HepG2 (cell line): Measurements from ENCODE around the gene MOAP1. TPM values are rescaled to one million over a fixed set of nuclear protein-coding genes. Genes with fewer than 3 reads are reported as not detected.

Experiments
- ASH2L ChIP-seq: fragments of 300-600, 200-600 bp; sonication (generic); IDR thresholded peaks from 2 replicates; pipeline ENCODE4 v1.7.0; 2017; ENCODE audit warnings: low read depth, mild to moderate bottlenecking, moderate library complexity, mixed read lengths, low read length; ENCODE audit not compliant: insufficient read length
- GATAD1 ChIP-seq: IDR thresholded peaks from 2 replicates; pipeline ENCODE4 v1.6.1; 2016; ENCODE audit warnings: missing genetic modification reagents, missing compliant biosample characterization
- JARID2 ChIP-seq: sonication (generic); formaldehyde crosslinking; IDR thresholded peaks from 2 replicates; pipeline ENCODE4 v1.8.1; 2023; ENCODE audit warnings: missing genetic modification reagents, inconsistent platforms; ENCODE audit not compliant: insufficient replicate concordance
- KDM5B ChIP-seq: sonication (generic); formaldehyde crosslinking; IDR thresholded peaks from 2 replicates; pipeline ENCODE4 v1.4.0; 2020; ENCODE audit warnings: missing genetic modification reagents, mild to moderate bottlenecking, borderline replicate concordance
- NR2F2 ChIP-seq: IDR thresholded peaks from 2 replicates; pipeline ENCODE4 v1.6.1; 2012; ENCODE audit warnings: low read depth, inconsistent platforms, borderline replicate concordance
- ZFP82 ChIP-seq: sonication (generic); formaldehyde crosslinking; IDR thresholded peaks from 2 replicates; pipeline ENCODE4 v1.5.1; 2020; ENCODE audit warnings: mild to moderate bottlenecking, missing genetic modification reagents, borderline replicate concordance
- ZNF124 ChIP-seq: sonication (generic); formaldehyde crosslinking; IDR thresholded peaks from 2 replicates; pipeline ENCODE4 v1.4.0; 2020; ENCODE audit warnings: missing genetic modification reagents
- polyA plus RNA-seq, 8 experiments: library from polyadenylated mRNA; depleted of rRNA in 3 of 8; stranded (reverse) in 7 of 8; unstranded in 1 of 8; fragments of >200 nt; fragmentation: Illumina TruSeq in 4 of 8; extraction: Trizol in 4 of 8; gene quantifications; 2 replicates each; pipeline versions ENCODE4 v1.2.1 to v1.2.3, GENCODE V29; 2011 to 2016; ENCODE audit warnings: low read depth in 4 of 8, missing spikeins in 1 of 8, mixed read lengths in 1 of 8; ENCODE audit not compliant: insufficient read depth in 1 of 8
- total RNA-seq, 5 experiments: library from RNA; depleted of rRNA; stranded (reverse); fragments of >200 nt; fragmentation: Illumina TruSeq; extraction: Trizol; gene quantifications; 2 replicates each; pipeline ENCODE4 v1.2.3, GENCODE V29; 2016; ENCODE audit warnings: low read depth in 1 of 5
- TF ChIP-seq, protein P1 (sequence below): sonication (generic); formaldehyde crosslinking; IDR thresholded peaks from 2 replicates; pipeline ENCODE4 v1.4.0; 2020; ENCODE audit warnings: missing genetic modification reagents
- TF ChIP-seq, protein P2 (sequence below): sonication (generic); formaldehyde crosslinking; IDR thresholded peaks from 2 replicates; pipeline ENCODE4 v1.5.0; 2020; ENCODE audit warnings: mild to moderate bottlenecking, missing genetic modification reagents, moderate library complexity
- TF ChIP-seq, protein P3 (sequence below), 2 experiments: fragments of 450-650 bp in 1 of 2; sonication (generic) in 1 of 2; formaldehyde crosslinking in 1 of 2; IDR thresholded peaks; 2 replicates each; pipeline versions ENCODE4 v1.6.1 to v1.8.0; 2016 to 2022; ENCODE audit warnings: antibody characterized with exemption in 1 of 2, mild to moderate bottlenecking in 1 of 2, missing genetic modification reagents in 1 of 2
- TF ChIP-seq, protein P4 (sequence below): IDR thresholded peaks from 2 replicates; pipeline ENCODE4 v1.4.0; 2020; ENCODE audit warnings: mild to moderate bottlenecking, missing genetic modification reagents

Gene MOAP1
- total and polyA plus RNA-seq, 2 of the 13 experiments (the other 11 are each of a cell fraction or from before 2014, with no cell fraction given): 14.6 to 47.0 TPM

DNA sequence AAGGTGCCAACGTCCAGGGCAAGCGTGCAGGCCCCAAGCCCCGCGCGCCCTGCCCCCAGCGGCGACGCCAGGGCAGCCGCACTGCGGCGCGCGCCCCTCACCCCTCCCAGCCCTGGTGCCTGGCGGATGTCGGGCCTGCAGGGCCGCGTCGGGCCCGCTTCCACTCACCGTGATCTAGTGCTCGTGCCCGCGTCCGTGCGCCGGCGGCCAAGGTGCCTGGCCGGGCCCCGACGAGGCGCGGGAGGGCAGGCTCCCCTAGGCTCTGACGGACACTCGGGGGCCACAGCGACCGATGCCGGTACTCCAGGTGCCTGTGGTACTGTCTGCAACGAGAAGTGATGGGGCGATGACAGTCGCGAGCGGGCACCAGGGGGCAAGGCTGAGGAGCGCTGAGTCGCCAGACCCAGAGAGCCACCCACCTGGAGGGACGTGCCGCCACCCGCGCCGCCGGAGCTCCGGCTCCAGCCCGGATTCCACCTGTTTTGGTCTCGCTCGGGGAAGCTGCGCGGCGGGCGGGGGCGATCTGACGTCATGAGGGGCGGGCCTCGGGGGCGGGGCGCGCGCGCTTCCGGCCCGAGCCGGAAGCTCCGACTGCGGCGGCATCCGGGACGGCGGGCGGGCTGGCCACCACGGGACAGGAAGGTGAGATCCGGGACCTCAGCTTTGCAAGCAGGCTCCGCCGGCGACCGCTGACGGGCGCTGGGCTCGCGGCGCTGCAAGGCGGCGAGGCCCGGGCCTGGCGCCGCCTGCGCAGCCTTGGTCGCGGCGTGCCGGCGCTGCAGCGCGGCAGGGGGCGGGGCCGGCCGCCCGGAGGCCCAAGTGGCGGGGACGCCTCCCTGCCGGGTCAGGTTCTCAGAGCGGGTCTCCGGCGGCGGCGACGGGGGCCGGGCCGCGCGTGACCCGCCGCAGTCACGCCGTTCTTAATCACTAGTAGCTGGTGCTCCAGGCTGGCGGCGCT, at the start of gene MOAP1, which contains the start of gene LYSET (continued):
- TF ChIP-seq ZFP82: no peak
- TF ChIP-seq, protein P1, sequence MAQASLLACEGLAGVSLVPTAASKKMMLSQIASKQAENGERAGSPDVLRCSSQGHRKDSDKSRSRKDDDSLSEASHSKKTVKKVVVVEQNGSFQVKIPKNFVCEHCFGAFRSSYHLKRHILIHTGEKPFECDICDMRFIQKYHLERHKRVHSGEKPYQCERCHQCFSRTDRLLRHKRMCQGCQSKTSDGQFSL (CRISPR knock-in tag): peak; percentile 39
- TF ChIP-seq, protein P2, sequence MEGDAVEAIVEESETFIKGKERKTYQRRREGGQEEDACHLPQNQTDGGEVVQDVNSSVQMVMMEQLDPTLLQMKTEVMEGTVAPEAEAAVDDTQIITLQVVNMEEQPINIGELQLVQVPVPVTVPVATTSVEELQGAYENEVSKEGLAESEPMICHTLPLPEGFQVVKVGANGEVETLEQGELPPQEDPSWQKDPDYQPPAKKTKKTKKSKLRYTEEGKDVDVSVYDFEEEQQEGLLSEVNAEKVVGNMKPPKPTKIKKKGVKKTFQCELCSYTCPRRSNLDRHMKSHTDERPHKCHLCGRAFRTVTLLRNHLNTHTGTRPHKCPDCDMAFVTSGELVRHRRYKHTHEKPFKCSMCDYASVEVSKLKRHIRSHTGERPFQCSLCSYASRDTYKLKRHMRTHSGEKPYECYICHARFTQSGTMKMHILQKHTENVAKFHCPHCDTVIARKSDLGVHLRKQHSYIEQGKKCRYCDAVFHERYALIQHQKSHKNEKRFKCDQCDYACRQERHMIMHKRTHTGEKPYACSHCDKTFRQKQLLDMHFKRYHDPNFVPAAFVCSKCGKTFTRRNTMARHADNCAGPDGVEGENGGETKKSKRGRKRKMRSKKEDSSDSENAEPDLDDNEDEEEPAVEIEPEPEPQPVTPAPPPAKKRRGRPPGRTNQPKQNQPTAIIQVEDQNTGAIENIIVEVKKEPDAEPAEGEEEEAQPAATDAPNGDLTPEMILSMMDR: peak; percentile 35; the same call in 1 of the 2 replicates
- TF ChIP-seq, protein P3, sequence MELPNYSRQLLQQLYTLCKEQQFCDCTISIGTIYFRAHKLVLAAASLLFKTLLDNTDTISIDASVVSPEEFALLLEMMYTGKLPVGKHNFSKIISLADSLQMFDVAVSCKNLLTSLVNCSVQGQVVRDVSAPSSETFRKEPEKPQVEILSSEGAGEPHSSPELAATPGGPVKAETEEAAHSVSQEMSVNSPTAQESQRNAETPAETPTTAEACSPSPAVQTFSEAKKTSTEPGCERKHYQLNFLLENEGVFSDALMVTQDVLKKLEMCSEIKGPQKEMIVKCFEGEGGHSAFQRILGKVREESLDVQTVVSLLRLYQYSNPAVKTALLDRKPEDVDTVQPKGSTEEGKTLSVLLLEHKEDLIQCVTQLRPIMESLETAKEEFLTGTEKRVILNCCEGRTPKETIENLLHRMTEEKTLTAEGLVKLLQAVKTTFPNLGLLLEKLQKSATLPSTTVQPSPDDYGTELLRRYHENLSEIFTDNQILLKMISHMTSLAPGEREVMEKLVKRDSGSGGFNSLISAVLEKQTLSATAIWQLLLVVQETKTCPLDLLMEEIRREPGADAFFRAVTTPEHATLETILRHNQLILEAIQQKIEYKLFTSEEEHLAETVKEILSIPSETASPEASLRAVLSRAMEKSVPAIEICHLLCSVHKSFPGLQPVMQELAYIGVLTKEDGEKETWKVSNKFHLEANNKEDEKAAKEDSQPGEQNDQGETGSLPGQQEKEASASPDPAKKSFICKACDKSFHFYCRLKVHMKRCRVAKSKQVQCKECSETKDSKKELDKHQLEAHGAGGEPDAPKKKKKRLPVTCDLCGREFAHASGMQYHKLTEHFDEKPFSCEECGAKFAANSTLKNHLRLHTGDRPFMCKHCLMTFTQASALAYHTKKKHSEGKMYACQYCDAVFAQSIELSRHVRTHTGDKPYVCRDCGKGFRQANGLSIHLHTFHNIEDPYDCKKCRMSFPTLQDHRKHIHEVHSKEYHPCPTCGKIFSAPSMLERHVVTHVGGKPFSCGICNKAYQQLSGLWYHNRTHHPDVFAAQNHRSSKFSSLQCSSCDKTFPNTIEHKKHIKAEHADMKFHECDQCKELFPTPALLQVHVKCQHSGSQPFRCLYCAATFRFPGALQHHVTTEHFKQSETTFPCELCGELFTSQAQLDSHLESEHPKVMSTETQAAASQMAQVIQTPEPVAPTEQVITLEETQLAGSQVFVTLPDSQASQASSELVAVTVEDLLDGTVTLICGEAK (IDR thresholded peaks at IDR 0.05): no peak
- TF ChIP-seq, protein P3 (CRISPR knock-in tag; IDR thresholded peaks at IDR 0.05): 0 out of 2 replicates have a peak, but pooled peaks have one; percentile 70
- TF ChIP-seq, protein P4, sequence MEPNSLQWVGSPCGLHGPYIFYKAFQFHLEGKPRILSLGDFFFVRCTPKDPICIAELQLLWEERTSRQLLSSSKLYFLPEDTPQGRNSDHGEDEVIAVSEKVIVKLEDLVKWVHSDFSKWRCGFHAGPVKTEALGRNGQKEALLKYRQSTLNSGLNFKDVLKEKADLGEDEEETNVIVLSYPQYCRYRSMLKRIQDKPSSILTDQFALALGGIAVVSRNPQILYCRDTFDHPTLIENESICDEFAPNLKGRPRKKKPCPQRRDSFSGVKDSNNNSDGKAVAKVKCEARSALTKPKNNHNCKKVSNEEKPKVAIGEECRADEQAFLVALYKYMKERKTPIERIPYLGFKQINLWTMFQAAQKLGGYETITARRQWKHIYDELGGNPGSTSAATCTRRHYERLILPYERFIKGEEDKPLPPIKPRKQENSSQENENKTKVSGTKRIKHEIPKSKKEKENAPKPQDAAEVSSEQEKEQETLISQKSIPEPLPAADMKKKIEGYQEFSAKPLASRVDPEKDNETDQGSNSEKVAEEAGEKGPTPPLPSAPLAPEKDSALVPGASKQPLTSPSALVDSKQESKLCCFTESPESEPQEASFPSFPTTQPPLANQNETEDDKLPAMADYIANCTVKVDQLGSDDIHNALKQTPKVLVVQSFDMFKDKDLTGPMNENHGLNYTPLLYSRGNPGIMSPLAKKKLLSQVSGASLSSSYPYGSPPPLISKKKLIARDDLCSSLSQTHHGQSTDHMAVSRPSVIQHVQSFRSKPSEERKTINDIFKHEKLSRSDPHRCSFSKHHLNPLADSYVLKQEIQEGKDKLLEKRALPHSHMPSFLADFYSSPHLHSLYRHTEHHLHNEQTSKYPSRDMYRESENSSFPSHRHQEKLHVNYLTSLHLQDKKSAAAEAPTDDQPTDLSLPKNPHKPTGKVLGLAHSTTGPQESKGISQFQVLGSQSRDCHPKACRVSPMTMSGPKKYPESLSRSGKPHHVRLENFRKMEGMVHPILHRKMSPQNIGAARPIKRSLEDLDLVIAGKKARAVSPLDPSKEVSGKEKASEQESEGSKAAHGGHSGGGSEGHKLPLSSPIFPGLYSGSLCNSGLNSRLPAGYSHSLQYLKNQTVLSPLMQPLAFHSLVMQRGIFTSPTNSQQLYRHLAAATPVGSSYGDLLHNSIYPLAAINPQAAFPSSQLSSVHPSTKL (CRISPR knock-in tag): peak; percentile 28
- no peak; the same call in 1 of the 2 replicates for TF ChIP-seq GATAD1 (CRISPR knock-in tag)
- TF ChIP-seq NR2F2: no peak
- TF ChIP-seq ZNF124 (CRISPR knock-in tag): 0 out of 2 replicates have a peak, but pooled peaks have one; percentile 38
- TF ChIP-seq ASH2L: peak; percentile 90
- peak; percentile 82 for TF ChIP-seq KDM5B (CRISPR knock-in tag)
- TF ChIP-seq JARID2 (CRISPR knock-in tag): no peak
